ENCODE measurements around the gene HNRNPLL. TPM values are rescaled to one million over a fixed set of nuclear protein-coding genes. Genes with fewer than 3 reads are reported as not detected.

The HNRNPLL gene
- total and polyA plus RNA-seq, 2 of the 13 experiments (the other 11 are each of a cell fraction or from before 2014, with no cell fraction given), result 49.4 to 103 TPM

GRCh38 chr2:38534746-38535403, 67.9 kb downstream of the HNRNPLL start:
- ATAC-seq (peak; percentile 8), FAIRE-seq (no peak), DNase-seq (ENCODE audit: low spot score) (no peak)
- H3K4me2 ChIP-seq (ENCODE audit: low read depth, low read length), result peak overlapping the region; percentile 99; the same call in 1 of the 2 replicates
- WGBS (ENCODE audit: low lambda C conversion rate), result 80% methylated on average over 16 of the region's 16 CpGs
- intact Hi-C loops (cut with micrococcal nuclease; ENCODE audit: unreplicated experiment) (no loop called here), in situ Hi-C loops (cut with HindIII; ENCODE audit: extremely low pct_ligation_motif_present, low pct_unique_long_range_greater_than_20kb) (loop anchor here (5.0 kb wide), 1 partner anchor 202 kb away; no protein-coding TSS in a partner anchor)
- no peak overlapping the region for H3K27ac ChIP-seq (ENCODE audit: extremely low read length, insufficient read depth, low read length)
- 0 out of 5 replicates have a peak, but pooled peaks cover 1 to 6% of the 10 kb centered on the region in 2 experiments for H3K27me3 ChIP-seq (ENCODE audit: control insufficient read depth in 1 of 2, insufficient read depth in 2 of 2, low read length in 2 of 2)
- no peak overlapping the region for H2AFZ ChIP-seq (ENCODE audit: low read length)
- peaks cover 45% of the 10 kb centered on the region for H3K4me1 ChIP-seq (ENCODE audit: insufficient read depth, low read length)
- no peaks in the 10 kb centered on the region for H4K20me1 ChIP-seq (ENCODE audit: insufficient read depth, low read length)
- BruUV-seq (replicated peaks), result no TSS peak
- TF ChIP-seq ZBTB38 (CRISPR knock-in tag; IDR thresholded peaks at IDR 0.05), result peak; percentile 51; the same call in 1 of the 2 replicates
- no peak for TF ChIP-seq ZNF496 (CRISPR knock-in tag; IDR thresholded peaks at IDR 0.05; ENCODE audit: insufficient replicate concordance)
- no peak for TF ChIP-seq SNAI1 (CRISPR knock-in tag; IDR thresholded peaks at IDR 0.05; ENCODE audit: borderline replicate concordance)
- TF ChIP-seq TEF (CRISPR knock-in tag; IDR thresholded peaks at IDR 0.05), result no peak
- TF ChIP-seq, protein P1, sequence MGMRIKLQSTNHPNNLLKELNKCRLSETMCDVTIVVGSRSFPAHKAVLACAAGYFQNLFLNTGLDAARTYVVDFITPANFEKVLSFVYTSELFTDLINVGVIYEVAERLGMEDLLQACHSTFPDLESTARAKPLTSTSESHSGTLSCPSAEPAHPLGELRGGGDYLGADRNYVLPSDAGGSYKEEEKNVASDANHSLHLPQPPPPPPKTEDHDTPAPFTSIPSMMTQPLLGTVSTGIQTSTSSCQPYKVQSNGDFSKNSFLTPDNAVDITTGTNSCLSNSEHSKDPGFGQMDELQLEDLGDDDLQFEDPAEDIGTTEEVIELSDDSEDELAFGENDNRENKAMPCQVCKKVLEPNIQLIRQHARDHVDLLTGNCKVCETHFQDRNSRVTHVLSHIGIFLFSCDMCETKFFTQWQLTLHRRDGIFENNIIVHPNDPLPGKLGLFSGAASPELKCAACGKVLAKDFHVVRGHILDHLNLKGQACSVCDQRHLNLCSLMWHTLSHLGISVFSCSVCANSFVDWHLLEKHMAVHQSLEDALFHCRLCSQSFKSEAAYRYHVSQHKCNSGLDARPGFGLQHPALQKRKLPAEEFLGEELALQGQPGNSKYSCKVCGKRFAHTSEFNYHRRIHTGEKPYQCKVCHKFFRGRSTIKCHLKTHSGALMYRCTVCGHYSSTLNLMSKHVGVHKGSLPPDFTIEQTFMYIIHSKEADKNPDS (CRISPR knock-in tag; IDR thresholded peaks at IDR 0.05), result 0 out of 2 replicates have a peak, but pooled peaks have one; percentile 2
- peak; percentile 40; the same call in 1 of the 2 replicates for TF ChIP-seq ZNF768 (CRISPR knock-in tag; IDR thresholded peaks at IDR 0.05)
- TF ChIP-seq, protein P2, sequence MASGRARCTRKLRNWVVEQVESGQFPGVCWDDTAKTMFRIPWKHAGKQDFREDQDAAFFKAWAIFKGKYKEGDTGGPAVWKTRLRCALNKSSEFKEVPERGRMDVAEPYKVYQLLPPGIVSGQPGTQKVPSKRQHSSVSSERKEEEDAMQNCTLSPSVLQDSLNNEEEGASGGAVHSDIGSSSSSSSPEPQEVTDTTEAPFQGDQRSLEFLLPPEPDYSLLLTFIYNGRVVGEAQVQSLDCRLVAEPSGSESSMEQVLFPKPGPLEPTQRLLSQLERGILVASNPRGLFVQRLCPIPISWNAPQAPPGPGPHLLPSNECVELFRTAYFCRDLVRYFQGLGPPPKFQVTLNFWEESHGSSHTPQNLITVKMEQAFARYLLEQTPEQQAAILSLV (CRISPR knock-in tag; IDR thresholded peaks at IDR 0.05; ENCODE audit: borderline replicate concordance), result 0 out of 2 replicates have a peak, but pooled peaks have one; percentile 54
- peak; percentile 10; the same call in 1 of the 2 replicates for TF ChIP-seq ATF7 (IDR thresholded peaks at IDR 0.05)
- no peak for TF ChIP-seq ATF7 (CRISPR knock-in tag; IDR thresholded peaks at IDR 0.05)
- 0 out of 2 replicates have a peak, but pooled peaks have one; percentile 21 for TF ChIP-seq ZNF776 (CRISPR knock-in tag; IDR thresholded peaks at IDR 0.05)
- 0 out of 2 replicates have a peak, but pooled peaks have one; percentile 41 for TF ChIP-seq DNMT1 (CRISPR knock-in tag; IDR thresholded peaks at IDR 0.05)
- H3K9me3 ChIP-seq (ENCODE audit: low read length), result no peaks in the 10 kb centered on the region
- H3K9ac ChIP-seq (ENCODE audit: insufficient read depth, low read depth, low read length), result no peak overlapping the region
- no peaks in the 10 kb centered on the region for H3K36me3 ChIP-seq (replicated peaks in 1 of 2; ENCODE audit: control insufficient read depth in 1 of 2, insufficient read depth in 2 of 2, low read length in 2 of 2)
- no peak overlapping the region for H3K4me3 ChIP-seq (replicated peaks in 1 of 3; ENCODE audit: insufficient read depth in 1 of 3, low read depth in 2 of 3, low read length in 3 of 3)
- ChIA-PET CTCF (ENCODE audit: low intra/inter-chr PET ratio, low total read pairs) (no interaction called here), POLR2A (interaction anchor here (3.6 kb wide), 1 partner anchor 216 kb away, joined by 11 read pairs; the partner anchor contains the start of gene SRSF7)
- no peaks in the 10 kb centered on the region for H3K79me2 ChIP-seq (ENCODE audit: insufficient read depth, low read length)
